ENCODE results near the gene GCH1. TPM values are rescaled to one million over a fixed set of nuclear protein-coding genes. Genes with fewer than 3 reads are reported as not detected.

The GCH1 gene
- total RNA-seq, 2 experiments from 2014 or later, result 18.4 to 20.4 TPM

DNA sequence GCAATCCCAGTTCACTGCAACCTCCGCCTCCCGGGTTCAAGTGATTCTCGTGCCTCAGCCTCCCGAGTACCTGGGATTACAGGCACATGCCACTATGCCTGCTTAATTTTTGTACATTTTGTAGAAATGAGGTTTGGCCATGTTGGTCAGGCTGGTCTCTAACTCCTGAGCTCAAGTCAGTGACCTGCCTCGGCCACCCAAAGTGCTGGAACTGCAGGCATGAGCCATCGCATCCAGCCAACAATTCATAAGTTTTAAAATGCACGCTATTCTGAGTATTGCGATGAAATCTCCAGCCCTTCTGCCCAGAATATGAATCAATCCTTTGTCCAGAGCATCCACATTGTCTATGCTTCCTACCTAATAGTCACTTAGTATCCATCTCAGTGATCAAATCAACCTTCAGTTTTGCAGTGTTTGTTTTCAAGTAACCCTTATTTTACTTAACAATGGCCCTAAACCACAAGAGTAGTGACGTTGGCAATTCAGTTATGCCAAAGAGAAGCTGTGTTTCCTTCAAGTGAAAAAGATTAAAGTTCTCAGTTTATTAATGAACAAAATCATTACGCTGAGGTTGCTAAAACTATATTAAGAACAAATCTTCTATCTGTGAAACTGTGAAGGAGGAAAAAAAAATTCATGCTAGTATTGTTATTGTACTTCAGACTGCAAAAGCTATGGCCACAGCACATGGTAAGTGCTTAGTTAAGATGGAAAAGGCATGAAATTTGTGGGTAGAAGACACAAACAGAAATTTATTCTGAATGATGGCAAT lies 11.0 kb downstream of the GCH1 start:
- no peaks in the 10 kb centered on the region for H3K9me3 ChIP-seq (ENCODE audit: control insufficient read depth in 1 of 2, insufficient read depth in 1 of 2, low read length in 2 of 2)
- H3K4me1 ChIP-seq (ENCODE audit: insufficient read depth, low read length), result peaks cover 17% of the 10 kb centered on the region
- H3K4me1 Mint-ChIP-seq (ENCODE audit: low read depth), result peaks cover 63% of the 10 kb centered on the region
- intact Hi-C loops (cut with DNase I, micrococcal nuclease), result no loop called here
- DNase-seq (no peak), ATAC-seq (ENCODE audit: poor library complexity) (no peak)
- TF ChIP-seq, protein P1, sequence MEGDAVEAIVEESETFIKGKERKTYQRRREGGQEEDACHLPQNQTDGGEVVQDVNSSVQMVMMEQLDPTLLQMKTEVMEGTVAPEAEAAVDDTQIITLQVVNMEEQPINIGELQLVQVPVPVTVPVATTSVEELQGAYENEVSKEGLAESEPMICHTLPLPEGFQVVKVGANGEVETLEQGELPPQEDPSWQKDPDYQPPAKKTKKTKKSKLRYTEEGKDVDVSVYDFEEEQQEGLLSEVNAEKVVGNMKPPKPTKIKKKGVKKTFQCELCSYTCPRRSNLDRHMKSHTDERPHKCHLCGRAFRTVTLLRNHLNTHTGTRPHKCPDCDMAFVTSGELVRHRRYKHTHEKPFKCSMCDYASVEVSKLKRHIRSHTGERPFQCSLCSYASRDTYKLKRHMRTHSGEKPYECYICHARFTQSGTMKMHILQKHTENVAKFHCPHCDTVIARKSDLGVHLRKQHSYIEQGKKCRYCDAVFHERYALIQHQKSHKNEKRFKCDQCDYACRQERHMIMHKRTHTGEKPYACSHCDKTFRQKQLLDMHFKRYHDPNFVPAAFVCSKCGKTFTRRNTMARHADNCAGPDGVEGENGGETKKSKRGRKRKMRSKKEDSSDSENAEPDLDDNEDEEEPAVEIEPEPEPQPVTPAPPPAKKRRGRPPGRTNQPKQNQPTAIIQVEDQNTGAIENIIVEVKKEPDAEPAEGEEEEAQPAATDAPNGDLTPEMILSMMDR (IDR thresholded peaks at IDR 0.05), result no peak
- no peak overlapping the region for H3K27ac ChIP-seq (ENCODE audit: low read depth in 1 of 2, low read length in 2 of 2)
- no peaks in the 10 kb centered on the region for H3K27me3 ChIP-seq (ENCODE audit: control insufficient read depth in 1 of 2, insufficient read depth in 2 of 2, low read length in 2 of 2)
- ChIA-PET CTCF (interaction anchor here (1.4 to 3.5 kb wide), 2 partner anchors 11 to 18 kb away, joined by 3 to 11 read pairs; partner anchors contain the start of gene GCH1), POLR2A (no interaction called here)
- no peaks in the 10 kb centered on the region for H3K36me3 ChIP-seq (ENCODE audit: insufficient read depth, low read length)
- no peaks in the 10 kb centered on the region for H3K27me3 Mint-ChIP-seq
- H3K4me3 Mint-ChIP-seq, result no peak overlapping the region
- H3K36me3 Mint-ChIP-seq (ENCODE audit: low read depth), result no peaks in the 10 kb centered on the region
- H3K27ac Mint-ChIP-seq, result no peak overlapping the region
- H3K9me3 Mint-ChIP-seq, result no peaks in the 10 kb centered on the region
- no peak overlapping the region for H3K4me3 ChIP-seq (ENCODE audit: low read length)

DNA sequence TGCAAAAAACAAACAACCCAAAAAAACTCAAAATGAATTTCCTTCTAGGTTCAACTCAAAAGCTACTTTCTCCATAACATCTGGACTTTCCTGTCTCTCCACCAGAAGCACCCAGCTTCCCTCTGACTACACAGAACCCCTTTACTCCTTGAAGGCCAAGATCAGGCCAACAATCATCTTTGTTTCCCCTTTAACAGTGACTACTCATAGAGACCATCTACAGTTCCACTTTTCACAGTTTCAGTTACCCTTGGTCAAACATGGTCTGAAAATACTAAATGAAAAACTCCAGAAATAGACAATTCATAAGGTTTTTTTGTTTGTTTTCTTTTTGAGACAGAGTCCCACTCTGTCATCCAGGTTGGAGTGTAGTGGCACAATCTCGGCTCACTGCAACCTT lies 11.8 kb downstream of the GCH1 start:
- no peak overlapping the region for H3K4me3 Mint-ChIP-seq
- peaks cover 17% of the 10 kb centered on the region for H3K4me1 ChIP-seq (ENCODE audit: insufficient read depth, low read length)
- no peak overlapping the region for H3K4me3 ChIP-seq (ENCODE audit: low read length)
- TF ChIP-seq, protein P1 (IDR thresholded peaks at IDR 0.05), result no peak
- H3K9me3 ChIP-seq (ENCODE audit: control insufficient read depth in 1 of 2, insufficient read depth in 1 of 2, low read length in 2 of 2), result no peaks in the 10 kb centered on the region
- no peaks in the 10 kb centered on the region for H3K36me3 Mint-ChIP-seq (ENCODE audit: low read depth)
- CTCF ChIA-PET, result no interaction called here
- no peak for ATAC-seq (ENCODE audit: poor library complexity)
- no peaks in the 10 kb centered on the region for H3K27me3 ChIP-seq (ENCODE audit: control insufficient read depth in 1 of 2, insufficient read depth in 2 of 2, low read length in 2 of 2)
- peaks cover 65% of the 10 kb centered on the region for H3K4me1 Mint-ChIP-seq (ENCODE audit: low read depth)
- H3K27ac ChIP-seq (ENCODE audit: low read depth in 1 of 2, low read length in 2 of 2), result no peak overlapping the region
- H3K36me3 ChIP-seq (ENCODE audit: insufficient read depth, low read length), result no peaks in the 10 kb centered on the region
- no peaks in the 10 kb centered on the region for H3K9me3 Mint-ChIP-seq
- POLR2A ChIA-PET, result interaction anchor here (1.2 kb wide), 1 partner anchor 10 kb away, joined by 4 read pairs; no protein-coding TSS in a partner anchor
- H3K27ac Mint-ChIP-seq, result no peak overlapping the region
- intact Hi-C loops (cut with DNase I, micrococcal nuclease), result no loop called here
- DNase-seq, result peak in 2 of 14 experiments; percentile 25 to 26
- H3K27me3 Mint-ChIP-seq, result no peaks in the 10 kb centered on the region

DNA sequence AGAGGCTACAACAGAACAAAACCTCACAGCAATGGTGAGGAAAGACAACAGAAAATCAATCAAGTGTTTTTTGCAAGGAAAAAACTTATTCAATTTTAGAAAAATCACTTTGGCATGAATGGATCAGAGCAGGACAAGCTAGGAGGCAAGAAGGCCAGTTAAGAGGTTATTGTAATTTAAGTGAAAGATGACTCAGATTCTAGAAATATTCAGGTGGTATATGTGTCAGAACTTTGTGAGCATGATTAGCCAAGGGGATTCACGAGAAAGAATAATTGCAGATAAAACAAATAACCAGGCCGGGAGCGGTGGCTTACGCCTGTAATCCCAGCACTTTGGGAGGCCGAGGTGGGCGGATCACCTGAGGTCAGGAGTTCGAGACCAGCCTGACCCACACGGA lies 12.7 kb downstream of the GCH1 start:
- no peak for ATAC-seq (ENCODE audit: poor library complexity)
- no peaks in the 10 kb centered on the region for H3K27me3 Mint-ChIP-seq
- no peaks in the 10 kb centered on the region for H3K9me3 Mint-ChIP-seq
- no peak for DNase-seq
- intact Hi-C loops (cut with DNase I, micrococcal nuclease), result no loop called here
- H3K36me3 Mint-ChIP-seq (ENCODE audit: low read depth), result no peaks in the 10 kb centered on the region
- Histone ChIP-seq H3K27me3 (ENCODE audit: control insufficient read depth in 1 of 2, insufficient read depth in 2 of 2, low read length in 2 of 2) (no peaks in the 10 kb centered on the region), H3K4me3 (ENCODE audit: low read length) (no peak overlapping the region), H3K27ac (ENCODE audit: low read depth in 1 of 2, low read length in 2 of 2) (no peak overlapping the region), H3K9me3 (ENCODE audit: control insufficient read depth in 1 of 2, insufficient read depth in 1 of 2, low read length in 2 of 2) (no peaks in the 10 kb centered on the region), H3K36me3 (ENCODE audit: insufficient read depth, low read length) (no peaks in the 10 kb centered on the region), H3K4me1 (ENCODE audit: insufficient read depth, low read length) (peaks cover 19% of the 10 kb centered on the region)
- TF ChIP-seq, protein P1 (IDR thresholded peaks at IDR 0.05), result no peak
- CTCF ChIA-PET, result interaction anchor here (0.9 kb wide), 1 partner anchor 13 kb away, joined by 3 read pairs; the partner anchor contains the start of gene GCH1
- H3K4me3 Mint-ChIP-seq, result no peak overlapping the region
- peaks cover 63% of the 10 kb centered on the region for H3K4me1 Mint-ChIP-seq (ENCODE audit: low read depth)
- POLR2A ChIA-PET, result interaction anchor here (1.2 kb wide), 1 partner anchor 9 kb away, joined by 4 read pairs; no protein-coding TSS in a partner anchor
- H3K27ac Mint-ChIP-seq, result no peak overlapping the region
